ENCODE data around the gene NUP50. TPM values are rescaled to one million over a fixed set of nuclear protein-coding genes. Genes with fewer than 3 reads are reported as not detected.

Gene NUP50
- total and polyA plus RNA-seq, 2 of the 13 experiments (the other 11 are each of a cell fraction or from before 2014, with no cell fraction given): 14.2 to 52.4 TPM

DNA sequence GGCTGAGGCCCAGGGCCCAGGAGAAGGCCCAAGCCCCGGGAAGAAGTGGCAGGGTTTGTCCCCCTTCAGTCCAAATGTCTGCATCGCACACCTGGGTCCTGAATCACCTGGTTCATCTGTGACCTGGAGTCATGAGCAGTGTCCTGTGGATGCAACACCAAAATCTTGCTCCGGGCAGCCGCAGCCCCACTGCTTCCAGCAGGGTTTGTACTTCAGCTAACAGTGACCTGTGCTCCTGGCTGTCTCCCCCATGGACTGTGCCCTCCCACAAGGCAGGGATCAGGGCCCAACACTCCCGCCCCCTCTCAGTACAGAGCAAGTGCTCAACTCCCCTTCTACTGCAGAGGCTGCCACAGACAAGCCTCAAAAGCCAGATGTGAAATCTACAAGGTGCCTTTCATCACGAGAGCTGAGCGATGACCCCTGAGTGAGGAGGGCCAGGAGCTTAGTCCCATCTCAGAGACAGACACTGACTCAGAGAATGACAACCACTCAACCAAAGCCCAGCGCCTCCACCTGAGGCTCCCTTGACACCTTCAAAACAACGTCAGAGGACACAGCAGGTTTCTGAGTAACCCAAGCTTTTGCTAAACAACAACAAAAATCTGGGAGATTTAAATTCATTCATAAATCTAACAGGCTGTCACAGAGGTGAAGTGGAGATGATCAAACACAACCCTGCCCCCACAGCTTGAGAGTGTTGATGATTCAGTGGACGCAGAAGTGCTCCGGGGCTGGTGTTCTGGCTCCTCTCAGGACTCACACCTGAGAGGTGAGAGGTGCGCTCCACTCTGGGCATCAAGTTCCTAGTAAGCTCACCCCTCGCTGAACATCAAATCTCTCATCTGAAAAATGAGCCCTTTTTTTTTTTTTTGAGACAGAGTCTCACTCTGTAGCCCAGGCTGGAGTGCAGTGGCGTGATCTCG is 73.6 kb downstream of the NUP50 start (continued):
- TF ChIP-seq, protein P1, sequence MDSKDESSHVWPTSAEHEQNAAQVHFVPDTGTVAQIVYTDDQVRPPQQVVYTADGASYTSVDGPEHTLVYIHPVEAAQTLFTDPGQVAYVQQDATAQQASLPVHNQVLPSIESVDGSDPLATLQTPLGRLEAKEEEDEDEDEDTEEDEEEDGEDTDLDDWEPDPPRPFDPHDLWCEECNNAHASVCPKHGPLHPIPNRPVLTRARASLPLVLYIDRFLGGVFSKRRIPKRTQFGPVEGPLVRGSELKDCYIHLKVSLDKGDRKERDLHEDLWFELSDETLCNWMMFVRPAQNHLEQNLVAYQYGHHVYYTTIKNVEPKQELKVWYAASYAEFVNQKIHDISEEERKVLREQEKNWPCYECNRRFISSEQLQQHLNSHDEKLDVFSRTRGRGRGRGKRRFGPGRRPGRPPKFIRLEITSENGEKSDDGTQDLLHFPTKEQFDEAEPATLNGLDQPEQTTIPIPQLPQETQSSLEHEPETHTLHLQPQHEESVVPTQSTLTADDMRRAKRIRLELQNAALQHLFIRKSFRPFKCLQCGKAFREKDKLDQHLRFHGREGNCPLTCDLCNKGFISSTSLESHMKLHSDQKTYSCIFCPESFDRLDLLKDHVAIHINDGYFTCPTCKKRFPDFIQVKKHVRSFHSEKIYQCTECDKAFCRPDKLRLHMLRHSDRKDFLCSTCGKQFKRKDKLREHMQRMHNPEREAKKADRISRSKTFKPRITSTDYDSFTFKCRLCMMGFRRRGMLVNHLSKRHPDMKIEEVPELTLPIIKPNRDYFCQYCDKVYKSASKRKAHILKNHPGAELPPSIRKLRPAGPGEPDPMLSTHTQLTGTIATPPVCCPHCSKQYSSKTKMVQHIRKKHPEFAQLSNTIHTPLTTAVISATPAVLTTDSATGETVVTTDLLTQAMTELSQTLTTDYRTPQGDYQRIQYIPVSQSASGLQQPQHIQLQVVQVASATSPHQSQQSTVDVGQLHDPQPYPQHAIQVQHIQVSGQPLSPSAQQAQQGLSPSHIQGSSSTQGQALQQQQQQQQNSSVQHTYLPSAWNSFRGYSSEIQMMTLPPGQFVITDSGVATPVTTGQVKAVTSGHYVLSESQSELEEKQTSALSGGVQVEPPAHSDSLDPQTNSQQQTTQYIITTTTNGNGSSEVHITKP (CRISPR knock-in tag; IDR thresholded peaks at IDR 0.05; ENCODE audit: low read depth): no peak
- no peak for TF ChIP-seq KDM4B (CRISPR knock-in tag; IDR thresholded peaks at IDR 0.05)
- TF ChIP-seq, protein P2, sequence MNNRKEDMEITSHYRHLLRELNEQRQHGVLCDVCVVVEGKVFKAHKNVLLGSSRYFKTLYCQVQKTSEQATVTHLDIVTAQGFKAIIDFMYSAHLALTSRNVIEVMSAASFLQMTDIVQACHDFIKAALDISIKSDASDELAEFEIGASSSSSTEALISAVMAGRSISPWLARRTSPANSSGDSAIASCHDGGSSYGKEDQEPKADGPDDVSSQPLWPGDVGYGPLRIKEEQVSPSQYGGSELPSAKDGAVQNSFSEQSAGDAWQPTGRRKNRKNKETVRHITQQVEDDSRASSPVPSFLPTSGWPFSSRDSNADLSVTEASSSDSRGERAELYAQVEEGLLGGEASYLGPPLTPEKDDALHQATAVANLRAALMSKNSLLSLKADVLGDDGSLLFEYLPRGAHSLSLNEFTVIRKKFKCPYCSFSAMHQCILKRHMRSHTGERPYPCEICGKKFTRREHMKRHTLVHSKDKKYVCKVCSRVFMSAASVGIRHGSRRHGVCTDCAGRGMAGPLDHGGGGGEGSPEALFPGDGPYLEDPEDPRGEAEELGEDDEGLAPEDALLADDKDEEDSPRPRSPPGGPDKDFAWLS (CRISPR knock-in tag; IDR thresholded peaks at IDR 0.05; ENCODE audit: borderline replicate concordance): no peak
- TF ChIP-seq, protein P3, sequence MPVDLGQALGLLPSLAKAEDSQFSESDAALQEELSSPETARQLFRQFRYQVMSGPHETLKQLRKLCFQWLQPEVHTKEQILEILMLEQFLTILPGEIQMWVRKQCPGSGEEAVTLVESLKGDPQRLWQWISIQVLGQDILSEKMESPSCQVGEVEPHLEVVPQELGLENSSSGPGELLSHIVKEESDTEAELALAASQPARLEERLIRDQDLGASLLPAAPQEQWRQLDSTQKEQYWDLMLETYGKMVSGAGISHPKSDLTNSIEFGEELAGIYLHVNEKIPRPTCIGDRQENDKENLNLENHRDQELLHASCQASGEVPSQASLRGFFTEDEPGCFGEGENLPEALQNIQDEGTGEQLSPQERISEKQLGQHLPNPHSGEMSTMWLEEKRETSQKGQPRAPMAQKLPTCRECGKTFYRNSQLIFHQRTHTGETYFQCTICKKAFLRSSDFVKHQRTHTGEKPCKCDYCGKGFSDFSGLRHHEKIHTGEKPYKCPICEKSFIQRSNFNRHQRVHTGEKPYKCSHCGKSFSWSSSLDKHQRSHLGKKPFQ (CRISPR knock-in tag; IDR thresholded peaks at IDR 0.05; ENCODE audit: insufficient replicate concordance): no peak
- TF ChIP-seq ZNF570 (CRISPR knock-in tag; IDR thresholded peaks at IDR 0.05; ENCODE audit: borderline replicate concordance): no peak
- TF ChIP-seq ZNF292 (CRISPR knock-in tag; IDR thresholded peaks at IDR 0.05; ENCODE audit: borderline replicate concordance, low read depth): peak; percentile 79; the same call in 1 of the 2 replicates
- TF ChIP-seq POLR2A (IDR thresholded peaks at IDR 0.05; ENCODE audit: insufficient read depth in 1 of 2, low read depth in 2 of 2, low read length in 2 of 2): no peak
- TF ChIP-seq ZBTB38 (CRISPR knock-in tag; IDR thresholded peaks at IDR 0.05): 0 out of 2 replicates have a peak, but pooled peaks have one; percentile 20
- TF ChIP-seq, protein P4, sequence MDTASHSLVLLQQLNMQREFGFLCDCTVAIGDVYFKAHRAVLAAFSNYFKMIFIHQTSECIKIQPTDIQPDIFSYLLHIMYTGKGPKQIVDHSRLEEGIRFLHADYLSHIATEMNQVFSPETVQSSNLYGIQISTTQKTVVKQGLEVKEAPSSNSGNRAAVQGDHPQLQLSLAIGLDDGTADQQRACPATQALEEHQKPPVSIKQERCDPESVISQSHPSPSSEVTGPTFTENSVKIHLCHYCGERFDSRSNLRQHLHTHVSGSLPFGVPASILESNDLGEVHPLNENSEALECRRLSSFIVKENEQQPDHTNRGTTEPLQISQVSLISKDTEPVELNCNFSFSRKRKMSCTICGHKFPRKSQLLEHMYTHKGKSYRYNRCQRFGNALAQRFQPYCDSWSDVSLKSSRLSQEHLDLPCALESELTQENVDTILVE (CRISPR knock-in tag; IDR thresholded peaks at IDR 0.05): no peak
- no peak for TF ChIP-seq NAIF1 (CRISPR knock-in tag; IDR thresholded peaks at IDR 0.05; ENCODE audit: borderline replicate concordance)
- TF ChIP-seq SETDB1 (CRISPR knock-in tag; IDR thresholded peaks at IDR 0.05; ENCODE audit: borderline replicate concordance): no peak
- TF ChIP-seq, protein P5, sequence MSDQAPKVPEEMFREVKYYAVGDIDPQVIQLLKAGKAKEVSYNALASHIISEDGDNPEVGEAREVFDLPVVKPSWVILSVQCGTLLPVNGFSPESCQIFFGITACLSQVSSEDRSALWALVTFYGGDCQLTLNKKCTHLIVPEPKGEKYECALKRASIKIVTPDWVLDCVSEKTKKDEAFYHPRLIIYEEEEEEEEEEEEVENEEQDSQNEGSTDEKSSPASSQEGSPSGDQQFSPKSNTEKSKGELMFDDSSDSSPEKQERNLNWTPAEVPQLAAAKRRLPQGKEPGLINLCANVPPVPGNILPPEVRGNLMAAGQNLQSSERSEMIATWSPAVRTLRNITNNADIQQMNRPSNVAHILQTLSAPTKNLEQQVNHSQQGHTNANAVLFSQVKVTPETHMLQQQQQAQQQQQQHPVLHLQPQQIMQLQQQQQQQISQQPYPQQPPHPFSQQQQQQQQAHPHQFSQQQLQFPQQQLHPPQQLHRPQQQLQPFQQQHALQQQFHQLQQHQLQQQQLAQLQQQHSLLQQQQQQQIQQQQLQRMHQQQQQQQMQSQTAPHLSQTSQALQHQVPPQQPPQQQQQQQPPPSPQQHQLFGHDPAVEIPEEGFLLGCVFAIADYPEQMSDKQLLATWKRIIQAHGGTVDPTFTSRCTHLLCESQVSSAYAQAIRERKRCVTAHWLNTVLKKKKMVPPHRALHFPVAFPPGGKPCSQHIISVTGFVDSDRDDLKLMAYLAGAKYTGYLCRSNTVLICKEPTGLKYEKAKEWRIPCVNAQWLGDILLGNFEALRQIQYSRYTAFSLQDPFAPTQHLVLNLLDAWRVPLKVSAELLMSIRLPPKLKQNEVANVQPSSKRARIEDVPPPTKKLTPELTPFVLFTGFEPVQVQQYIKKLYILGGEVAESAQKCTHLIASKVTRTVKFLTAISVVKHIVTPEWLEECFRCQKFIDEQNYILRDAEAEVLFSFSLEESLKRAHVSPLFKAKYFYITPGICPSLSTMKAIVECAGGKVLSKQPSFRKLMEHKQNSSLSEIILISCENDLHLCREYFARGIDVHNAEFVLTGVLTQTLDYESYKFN (CRISPR knock-in tag; conservative IDR thresholded peaks at IDR 0.05): peak; percentile 32; the same call in 1 of the 2 replicates
- 0 out of 2 replicates have a peak, but pooled peaks have one; percentile 53 for TF ChIP-seq ZNF619 (CRISPR knock-in tag; IDR thresholded peaks at IDR 0.05)
